Lower leg skin (tissue), 3 donors: Measurements from ENCODE around the gene ETHE1.

Experiments used
- CTCF ChIP-seq, 3 donors: fragments of 450-650 bp; IDR thresholded peaks; one replicate each; pipeline ENCODE4 v1.5.1; 2016; ENCODE audit warnings: antibody characterized with exemption in 3 of 3, mild to moderate bottlenecking in 3 of 3, moderate library complexity in 2 of 3
- POLR2A ChIP-seq, 2 donors: fragments of 450-650 bp; IDR thresholded peaks; one replicate each; pipeline ENCODE4 v1.6.1; 2016 to 2017; ENCODE audit warnings: antibody characterized with exemption in 2 of 2, mild to moderate bottlenecking in 1 of 2, moderate library complexity in 1 of 2

GRCh38 chr19:43519436-43520088 lies 7.4 kb downstream of the ETHE1 start:
- TF ChIP-seq POLR2A (IDR thresholded peaks at IDR 0.05) (no peak), CTCF (IDR thresholded peaks at IDR 0.05) (peak in 1 of 3 donors; percentile 63)
